Inflammatory macrophage (primary cell): ENCODE measurements around the gene MYBBP1A.

Experiments
- DNase-seq, 2 donors: peaks; one replicate each; pipeline ENCODE4 v3.0.0-alpha.2; 2020 to 2022

Gene MYBBP1A

GRCh38 chr17:4534928-4535666 is 20.1 kb downstream of the MYBBP1A start:
- DNase-seq: no peak

- no peak for DNase-seq
Measured at GRCh38 chr17:4534515-4534914, 20.7 kb downstream of the MYBBP1A start.

- DNase-seq: no peak
Measured at GRCh38 chr17:4533523-4534504, 21.4 kb downstream of the MYBBP1A start.

- DNase-seq: no peak
Measured at GRCh38 chr17:4532860-4533522, 22.2 kb downstream of the MYBBP1A start.

- DNase-seq: no peak
Measured at GRCh38 chr17:4531988-4532736, 23.0 kb downstream of the MYBBP1A start.

GRCh38 chr17:4530799-4531730 is 24.1 kb downstream of the MYBBP1A start:
- no peak for DNase-seq

- DNase-seq: no peak
Measured at GRCh38 chr17:4529533-4530152, 25.5 kb downstream of the MYBBP1A start.

- no peak for DNase-seq
Measured at GRCh38 chr17:4527566-4528125, 27.5 kb downstream of the MYBBP1A start.

GRCh38 chr17:4527134-4527533 is 28.1 kb downstream of the MYBBP1A start:
- no peak for DNase-seq

- DNase-seq: peak; percentile 8 to 56
Measured at GRCh38 chr17:4525691-4526397, 29.3 kb downstream of the MYBBP1A start.

GRCh38 chr17:4523946-4524345 is 31.2 kb downstream of the MYBBP1A start:
- DNase-seq: no peak

GRCh38 chr17:4522661-4523060 is 32.5 kb downstream of the MYBBP1A start:
- no peak for DNase-seq

GRCh38 chr17:4520894-4521600 is 34.1 kb downstream of the MYBBP1A start:
- no peak for DNase-seq

GRCh38 chr17:4520060-4520893 is 34.9 kb downstream of the MYBBP1A start:
- no peak for DNase-seq

GRCh38 chr17:4519361-4519788 is 35.8 kb downstream of the MYBBP1A start:
- no peak for DNase-seq

- DNase-seq: no peak
Measured at GRCh38 chr17:4518901-4519300, 36.3 kb downstream of the MYBBP1A start.

- no peak for DNase-seq
Measured at GRCh38 chr17:4516735-4517134, 38.4 kb downstream of the MYBBP1A start.

GRCh38 chr17:4515501-4515900 is 39.7 kb downstream of the MYBBP1A start:
- no peak for DNase-seq
